HepG2 (cell line): ENCODE results near the gene TXNL4B. TPM values are rescaled to one million over a fixed set of nuclear protein-coding genes. Genes with fewer than 3 reads are reported as not detected.

Experiments used
- AGO2 ChIP-seq: fragments of 200-400 bp; formaldehyde crosslinking; optimal IDR thresholded peaks from 2 replicates; pipeline ENCODE3; 2017; ENCODE audit warnings: mild to moderate bottlenecking, low read depth, low read length, moderate library complexity
- ASH2L ChIP-seq: fragments of 300-600, 200-600 bp; sonication (generic); IDR thresholded peaks from 2 replicates; pipeline ENCODE4 v1.7.0; 2017; ENCODE audit warnings: low read depth, mild to moderate bottlenecking, moderate library complexity, mixed read lengths, low read length; ENCODE audit not compliant: insufficient read length
- BHLHE40 ChIP-seq: IDR thresholded peaks from 2 replicates; pipeline ENCODE4 v1.6.1; 2011; ENCODE audit warnings: low read length, improper control_type of control experiment
- CCAR2 ChIP-seq: fragments of 200-400 bp; formaldehyde crosslinking; optimal IDR thresholded peaks from 2 replicates; pipeline ENCODE3; 2018; ENCODE audit warnings: low read depth, mild to moderate bottlenecking, low read length, moderate library complexity
- FIP1L1 ChIP-seq: fragments of 200-400 bp; formaldehyde crosslinking; IDR thresholded peaks from 2 replicates; pipeline ENCODE4 v1.6.1; 2018; ENCODE audit warnings: low read depth, mild to moderate bottlenecking, low read length, moderate library complexity, borderline replicate concordance; ENCODE audit not compliant: insufficient read depth
- HIVEP1 ChIP-seq: sonication (generic); formaldehyde crosslinking; IDR thresholded peaks from 2 replicates; pipeline ENCODE4 v1.4.0; 2020; ENCODE audit warnings: mild to moderate bottlenecking, missing genetic modification reagents
- HNF1B ChIP-seq: sonication (generic); formaldehyde crosslinking; IDR thresholded peaks from 2 replicates; pipeline ENCODE4 v1.5.1; 2020; ENCODE audit warnings: mild to moderate bottlenecking, moderate library complexity, missing genetic modification reagents
- HNF4A ChIP-seq: sonication (generic); formaldehyde crosslinking; IDR thresholded peaks from 2 replicates; pipeline ENCODE4 v1.4.0; 2020; ENCODE audit warnings: missing genetic modification reagents
- HOXD1 ChIP-seq: sonication (generic); formaldehyde crosslinking; IDR thresholded peaks from 2 replicates; pipeline ENCODE4 v1.5.0; 2020; ENCODE audit warnings: missing genetic modification reagents
- IKZF5 ChIP-seq: IDR thresholded peaks from 2 replicates; pipeline ENCODE4 v1.6.1; 2018; ENCODE audit warnings: missing genetic modification reagents, mild to moderate bottlenecking, missing compliant biosample characterization
- NBN ChIP-seq: fragments of 450-650 bp; conservative IDR thresholded peaks from 2 replicates; pipeline ENCODE4 v1.6.1; 2017
- NR2F6 ChIP-seq, 2 experiments: IDR thresholded peaks; 2 replicates each; pipeline ENCODE4 v1.6.1; 2016; ENCODE audit warnings: antibody characterized with exemption in 1 of 2, mild to moderate bottlenecking in 1 of 2
- POLR2AphosphoS2 ChIP-seq: IDR thresholded peaks from 2 replicates; pipeline ENCODE4 v1.6.1; 2011; ENCODE audit warnings: low read depth, low read length, improper control_type of control experiment
- PTBP1 ChIP-seq: fragments of 200-400 bp; formaldehyde crosslinking; IDR thresholded peaks from 2 replicates; pipeline ENCODE4 v1.6.1; 2018; ENCODE audit warnings: low read length, low read depth; ENCODE audit not compliant: poor library complexity, severe bottlenecking
- SKI ChIP-seq: fragments of 450-650 bp; IDR thresholded peaks from one replicate; pipeline ENCODE4 v1.6.1; 2018; ENCODE audit warnings: mild to moderate bottlenecking; ENCODE audit not compliant: partially characterized antibody
- SP4 ChIP-seq: sonication (generic); formaldehyde crosslinking; IDR thresholded peaks from 2 replicates; pipeline ENCODE4 v1.8.1; 2023; ENCODE audit warnings: mild to moderate bottlenecking, missing genetic modification reagents
- TOPORS ChIP-seq: sonication (generic); formaldehyde crosslinking; IDR thresholded peaks from 2 replicates; pipeline ENCODE4 v1.8.0; 2023; ENCODE audit warnings: mild to moderate bottlenecking, missing genetic modification reagents
- ZNF17 ChIP-seq: sonication (generic); formaldehyde crosslinking; IDR thresholded peaks from 2 replicates; pipeline ENCODE4 v1.5.0; 2020; ENCODE audit warnings: mild to moderate bottlenecking, missing genetic modification reagents
- ZNF329 ChIP-seq: sonication (generic); formaldehyde crosslinking; IDR thresholded peaks from 2 replicates; pipeline ENCODE4 v1.9.0; 2021; ENCODE audit warnings: low read depth, mild to moderate bottlenecking, missing genetic modification reagents
- ZNF33B ChIP-seq: sonication (generic); formaldehyde crosslinking; IDR thresholded peaks from 2 replicates; pipeline ENCODE4 v1.5.1; 2020; ENCODE audit warnings: mild to moderate bottlenecking, missing genetic modification reagents
- ZNF543 ChIP-seq: sonication (generic); formaldehyde crosslinking; IDR thresholded peaks from 2 replicates; pipeline ENCODE4 v1.4.0; 2020; ENCODE audit warnings: mild to moderate bottlenecking, missing genetic modification reagents
- ZNF577 ChIP-seq: sonication (generic); formaldehyde crosslinking; IDR thresholded peaks from 2 replicates; pipeline ENCODE4 v1.4.0; 2020; ENCODE audit warnings: mild to moderate bottlenecking, low read depth, missing genetic modification reagents, borderline replicate concordance
- ZNF703 ChIP-seq: sonication (generic); formaldehyde crosslinking; IDR thresholded peaks from 2 replicates; pipeline ENCODE4 v1.5.1; 2020; ENCODE audit warnings: missing genetic modification reagents, mild to moderate bottlenecking, moderate library complexity, borderline replicate concordance
- ZNF747 ChIP-seq: sonication (generic); formaldehyde crosslinking; IDR thresholded peaks from 2 replicates; pipeline ENCODE4 v1.8.1; 2023; ENCODE audit warnings: missing genetic modification reagents, mild to moderate bottlenecking, borderline replicate concordance
- ZNF788 ChIP-seq: sonication (generic); formaldehyde crosslinking; IDR thresholded peaks from 2 replicates; pipeline ENCODE4 v1.5.0; 2020; ENCODE audit warnings: mild to moderate bottlenecking, missing genetic modification reagents, borderline replicate concordance
- ZNF790 ChIP-seq: sonication (generic); formaldehyde crosslinking; IDR thresholded peaks from 2 replicates; pipeline ENCODE4 v1.8.0; 2022; ENCODE audit warnings: missing genetic modification reagents, mild to moderate bottlenecking, borderline replicate concordance
- ZXDC ChIP-seq: sonication (generic); formaldehyde crosslinking; IDR thresholded peaks from 2 replicates; pipeline ENCODE4 v1.5.0; 2020; ENCODE audit warnings: mild to moderate bottlenecking, missing genetic modification reagents
- polyA plus RNA-seq, 8 experiments: library from polyadenylated mRNA; depleted of rRNA in 3 of 8; stranded (reverse) in 7 of 8; unstranded in 1 of 8; fragments of >200 nt; fragmentation: Illumina TruSeq in 4 of 8; extraction: Trizol in 4 of 8; gene quantifications; 2 replicates each; pipeline versions ENCODE4 v1.2.1 to v1.2.3, GENCODE V29; 2011 to 2016; ENCODE audit warnings: low read depth in 4 of 8, missing spikeins in 1 of 8, mixed read lengths in 1 of 8; ENCODE audit not compliant: insufficient read depth in 1 of 8
- total RNA-seq, 5 experiments: library from RNA; depleted of rRNA; stranded (reverse); fragments of >200 nt; fragmentation: Illumina TruSeq; extraction: Trizol; gene quantifications; 2 replicates each; pipeline ENCODE4 v1.2.3, GENCODE V29; 2016; ENCODE audit warnings: low read depth in 1 of 5

TXNL4B gene
- total and polyA plus RNA-seq, 2 of the 13 experiments (the other 11 are each of a cell fraction or from before 2014, with no cell fraction given), result 17.4 to 18.3 TPM

- TF ChIP-seq IKZF5 (no peak), POLR2AphosphoS2 (no peak), ASH2L (no peak), FIP1L1 (no peak), ZNF790 (CRISPR knock-in tag) (no peak), SKI (no peak), PTBP1 (no peak), ZNF33B (CRISPR knock-in tag) (no peak), TOPORS (CRISPR knock-in tag) (no peak), SP4 (CRISPR knock-in tag) (no peak), HIVEP1 (CRISPR knock-in tag) (peak; percentile 32; the same call in 1 of the 2 replicates), NBN (no peak), NR2F6 (IDR thresholded peaks at IDR 0.05) (no peak), NR2F6 (CRISPR knock-in tag; IDR thresholded peaks at IDR 0.05) (no peak), ZXDC (CRISPR knock-in tag) (no peak), ZNF577 (CRISPR knock-in tag) (no peak), ZNF788 (CRISPR knock-in tag) (no peak), ZNF329 (CRISPR knock-in tag) (no peak), BHLHE40 (no peak), HNF1B (CRISPR knock-in tag) (no peak), HOXD1 (no peak), ZNF703 (CRISPR knock-in tag) (no peak), AGO2 (no peak), ZNF747 (no peak), HNF4A (CRISPR knock-in tag) (peak; percentile 82), ZNF543 (CRISPR knock-in tag) (0 out of 2 replicates have a peak, but pooled peaks have one; percentile 24), CCAR2 (no peak), ZNF17 (CRISPR knock-in tag) (no peak)
These were observed 50.4 kb downstream of the TXNL4B start (continued) for GRCh38 chr16:72043058-72043457.
